Suprapubic skin (tissue), 3 donors: ENCODE data around the gene WNT9B.

ENCODE experiments used
- CTCF ChIP-seq, 2 donors: fragments of 200-600 bp in 1 of 2; fragments of 450-650 bp in 1 of 2; sonication (generic) in 1 of 2; IDR thresholded peaks; one replicate each; pipeline ENCODE4 v1.5.1; 2016 to 2019; ENCODE audit warnings: antibody characterized with exemption in 2 of 2, mild to moderate bottlenecking in 1 of 2, moderate library complexity in 1 of 2
- EP300 ChIP-seq: sonication (generic); formaldehyde crosslinking; IDR thresholded peaks from one replicate; pipeline ENCODE4 v1.6.1; 2017; ENCODE audit warnings: antibody characterized with exemption

- TF ChIP-seq CTCF (IDR thresholded peaks at IDR 0.05), result no peak
- no peak for TF ChIP-seq EP300
Observed at GRCh38 chr17:46879101-46879500, 27.7 kb downstream of the WNT9B start.
